OCI-LY7 (cell line): ENCODE data around the gene CXCL12. TPM values are rescaled to one million over a fixed set of nuclear protein-coding genes. Genes with fewer than 3 reads are reported as not detected.

Experiments
- BruUV-seq: library from RNA; stranded (reverse); fragments of 400-500 nt; replicated peaks from 2 replicates; lab custom pipeline; 2021; lab: Mats Ljungman, UMichigan
- CTCF ChIA-PET: fragments of 300-600 bp; sonication (Branson Sonifier 250); formaldehyde crosslinking; loops from one replicate; lab custom pipeline; 2022; ENCODE audit warnings: antibody characterized with exemption; ENCODE audit not compliant: unreplicated experiment; lab: Charles Lee
- POLR2A ChIA-PET: fragments of 300-600 bp; sonication (Branson Sonifier 250); formaldehyde crosslinking; loops from one replicate; lab custom pipeline; 2022; ENCODE audit warnings: antibody characterized with exemption; lab: Charles Lee
- DNase-seq: peaks from one replicate; pipeline ENCODE4 v3.0.0-alpha.2; 2015; ENCODE audit warnings: low spot score
- H2AFZ ChIP-seq: fragments of 200-600 bp; sonication (generic), shearing (Covaris generic); 2 replicates; pipeline ENCODE4 v1.6.1; 2014; ENCODE audit warnings: mild to moderate bottlenecking, antibody characterized with exemption, low read length, moderate library complexity
- H3K27ac ChIP-seq: fragments of 200-600 bp; sonication (generic); 2 replicates; pipeline ENCODE4 v1.5.1; 2014; ENCODE audit warnings: mixed run types, low read depth, mild to moderate bottlenecking, moderate library complexity, low read length, inconsistent platforms; ENCODE audit not compliant: poor library complexity, severe bottlenecking
- H3K36me3 ChIP-seq: fragments of 200-600 bp; sonication (generic); 2 replicates; pipeline ENCODE4 v1.6.1; 2014; ENCODE audit warnings: mild to moderate bottlenecking, antibody characterized with exemption, low read length, moderate library complexity, mixed read lengths; ENCODE audit not compliant: insufficient read depth
- H3K4me1 ChIP-seq: fragments of 200-600 bp; sonication (generic); 2 replicates; pipeline ENCODE4 v1.5.1; 2014; ENCODE audit warnings: mild to moderate bottlenecking, low read length; ENCODE audit not compliant: insufficient read depth, poor library complexity, severe bottlenecking
- H3K4me2 ChIP-seq: fragments of 200-600 bp; sonication (generic); 2 replicates; pipeline ENCODE4 v1.6.1; 2014; ENCODE audit warnings: mild to moderate bottlenecking, low read length
- H3K4me3 ChIP-seq: fragments of 200-600 bp; sonication (generic); 2 replicates; pipeline ENCODE4 v1.5.1; 2014; ENCODE audit warnings: mild to moderate bottlenecking, low read depth, low read length; ENCODE audit not compliant: poor library complexity, severe bottlenecking
- H3K79me2 ChIP-seq: fragments of 200-600 bp; sonication (generic); 2 replicates; pipeline ENCODE4 v1.6.1; 2016; ENCODE audit warnings: low read depth, mild to moderate bottlenecking, low read length, moderate library complexity, mixed read lengths; ENCODE audit not compliant: insufficient read depth
- H3K9me2 ChIP-seq: fragments of 200-600 bp; sonication (generic); 2 replicates; pipeline ENCODE4 v1.6.1; 2016; ENCODE audit warnings: mild to moderate bottlenecking, low read length, mixed read lengths; ENCODE audit not compliant: insufficient read depth
- H3K9me3 ChIP-seq: fragments of 200-600 bp; sonication (generic); 2 replicates; pipeline ENCODE4 v1.6.1; 2014; ENCODE audit warnings: mild to moderate bottlenecking, mixed run types, low read length, mixed read lengths
- H4K20me1 ChIP-seq: fragments of 200-600 bp; sonication (generic); 2 replicates; pipeline ENCODE4 v1.6.1; 2014; ENCODE audit warnings: mild to moderate bottlenecking, antibody characterized with exemption, low read length, moderate library complexity, mixed read lengths; ENCODE audit not compliant: insufficient read depth
- CTCF ChIP-seq: fragments of 200-600 bp; sonication (generic); conservative IDR thresholded peaks from 2 replicates; pipeline ENCODE4 v1.5.1; 2014; ENCODE audit warnings: mild to moderate bottlenecking, antibody characterized with exemption, low read length, moderate library complexity, mixed read lengths
- EZH2phosphoT487 ChIP-seq: fragments of 200-600 bp; sonication (generic); IDR thresholded peaks from 2 replicates; pipeline ENCODE4 v1.6.1; 2018; ENCODE audit warnings: low read depth, borderline replicate concordance, mild to moderate bottlenecking, mixed run types, antibody characterized with exemption, low read length, moderate library complexity, mixed read lengths
- intact Hi-C: fragments of 100-400 bp; cut with micrococcal nuclease; formaldehyde crosslinking; loops from one replicate; pipeline ENCODE4 v1.10.0; 2022; ENCODE audit not compliant: unreplicated experiment
- total RNA-seq, 2 experiments: library from RNA; depleted of rRNA in 1 of 2; stranded (reverse); fragments of >200 nt in 1 of 2; shearing (Covaris generic) in 1 of 2; gene quantifications; 2 replicates each; pipeline ENCODE4 v1.2.3, GENCODE V29; 2014 to 2022

The CXCL12 gene
- total RNA-seq, 2 experiments from 2014 or later = not detected

DNA sequence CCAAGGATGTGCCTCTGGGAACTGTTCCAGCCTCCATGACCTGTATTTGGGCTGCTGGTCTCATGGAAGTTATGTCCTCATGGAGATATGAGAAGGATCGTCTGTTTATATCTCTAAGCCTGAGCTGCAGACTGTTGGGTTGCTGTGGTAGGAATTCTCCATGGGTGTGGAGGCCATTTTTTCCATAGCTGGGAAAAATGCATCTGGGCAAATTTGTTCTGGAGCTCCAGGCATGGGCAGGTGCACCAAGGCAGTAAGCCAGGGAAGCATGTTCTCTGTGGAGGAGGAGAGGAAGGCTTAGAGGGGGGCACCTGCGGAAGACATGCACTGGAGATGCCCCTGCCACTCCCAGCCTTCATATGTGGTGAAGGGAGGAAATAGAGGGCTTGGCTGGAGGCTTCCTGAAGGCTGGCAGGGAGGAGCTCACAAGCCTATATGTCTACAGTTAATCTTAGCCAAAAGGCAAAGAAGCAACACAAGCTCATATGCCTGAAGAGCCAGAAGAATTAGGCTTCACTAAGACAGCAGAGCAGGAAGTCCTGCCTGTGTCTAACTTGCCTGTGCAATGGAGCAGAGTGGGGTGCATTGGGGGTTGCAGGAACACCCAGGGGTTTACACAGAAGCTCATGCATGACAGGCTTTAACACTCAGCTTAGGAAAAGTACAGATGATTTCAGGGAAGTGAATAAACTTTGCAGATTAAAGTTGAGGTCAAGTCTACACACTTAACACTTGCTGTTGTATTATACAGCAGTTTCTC lies 35.1 kb upstream of the CXCL12 start:
- Histone ChIP-seq H3K4me1 (no peaks in the 10 kb centered on the region), H3K4me2 (no peak overlapping the region), H3K9me2 (no peaks in the 10 kb centered on the region), H3K36me3 (no peaks in the 10 kb centered on the region), H3K27ac (no peak overlapping the region), H4K20me1 (no peaks in the 10 kb centered on the region), H3K9me3 (no peaks in the 10 kb centered on the region), H2AFZ (no peak overlapping the region), H3K79me2 (no peaks in the 10 kb centered on the region), H3K4me3 (no peak overlapping the region)
- TF ChIP-seq CTCF = no peak
- no peak for TF ChIP-seq EZH2phosphoT487
- ChIA-PET POLR2A (interaction anchor here (0.5 to 1.0 kb wide), 2 partner anchors 21 to 90 kb away, joined by 3 to 4 read pairs; no protein-coding TSS in a partner anchor), CTCF (interaction anchor here (0.5 kb wide), 1 partner anchor 42 kb away, joined by 3 read pairs; no protein-coding TSS in a partner anchor)
- DNase-seq = no peak
- intact Hi-C loops = no loop called here
- no TSS peak for BruUV-seq

- Histone ChIP-seq H3K79me2 (no peaks in the 10 kb centered on the region), H2AFZ (no peak overlapping the region), H3K4me2 (no peak overlapping the region), H3K4me1 (no peaks in the 10 kb centered on the region), H3K27ac (no peak overlapping the region), H3K9me2 (no peaks in the 10 kb centered on the region), H3K36me3 (no peaks in the 10 kb centered on the region), H3K9me3 (no peaks in the 10 kb centered on the region), H3K4me3 (no peak overlapping the region), H4K20me1 (no peaks in the 10 kb centered on the region)
- DNase-seq = no peak
- ChIA-PET CTCF (no interaction called here), POLR2A (no interaction called here)
- TF ChIP-seq CTCF (no peak), EZH2phosphoT487 (no peak)
- no TSS peak for BruUV-seq
- intact Hi-C loops = no loop called here
These were observed 33.7 kb upstream of the CXCL12 start for GRCh38 chr10:44418637-44419036.

DNA sequence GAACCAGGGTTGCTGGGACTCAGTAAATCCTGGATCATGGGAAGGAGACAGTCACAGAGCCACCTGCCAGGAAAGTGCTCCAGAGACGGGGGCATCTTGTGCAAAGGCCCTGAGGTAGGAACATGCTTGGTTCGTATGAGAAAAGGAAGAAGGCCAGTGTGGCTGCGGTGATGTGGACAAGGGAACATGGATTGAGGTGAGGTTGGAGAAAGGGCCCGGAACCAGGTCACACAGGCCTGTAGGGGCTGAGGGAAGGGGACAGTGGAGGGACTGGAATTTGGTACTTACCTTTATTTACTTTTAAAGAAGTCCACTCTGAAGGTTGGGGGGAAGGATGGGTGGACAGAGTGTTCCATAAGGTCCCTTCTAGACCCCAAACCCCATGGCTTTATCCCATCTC lies 32.9 kb upstream of the CXCL12 start:
- CTCF ChIA-PET = no interaction called here
- Histone ChIP-seq H3K9me3 (no peaks in the 10 kb centered on the region), H3K79me2 (no peaks in the 10 kb centered on the region), H3K4me1 (no peaks in the 10 kb centered on the region), H3K36me3 (no peaks in the 10 kb centered on the region), H3K4me3 (no peak overlapping the region), H3K9me2 (no peaks in the 10 kb centered on the region), H2AFZ (no peak overlapping the region), H3K27ac (no peak overlapping the region), H4K20me1 (no peaks in the 10 kb centered on the region), H3K4me2 (no peak overlapping the region)
- intact Hi-C loops = no loop called here
- no peak for DNase-seq
- no TSS peak for BruUV-seq
- POLR2A ChIA-PET = no interaction called here
- TF ChIP-seq EZH2phosphoT487 (no peak), CTCF (no peak)
